Heart left ventricle (tissue), 16 donors: ENCODE data around the gene ISOC2. TPM values are rescaled to one million over a fixed set of nuclear protein-coding genes. Genes with fewer than 3 reads are reported as not detected.

ENCODE experiments used
- ATAC-seq, 4 donors: fragments of 200-7000 bp; cut with Tn5 transposase; one replicate each; pipeline ENCODE4 v1.9.1; 2020 to 2022; ENCODE audit warnings: moderate library complexity in 4 of 4, mild to moderate bottlenecking in 3 of 4, moderate number of reproducible peaks in 1 of 4
- DNase-seq, 5 donors: peaks; one replicate each; pipeline ENCODE4 v3.0.0-alpha.2; 2020
- H3K27ac ChIP-seq, 12 donors: fragments of 200-600 bp; sonication (generic) in 4 of 12; one replicate each; pipeline versions ENCODE4 v1.5.0 to v1.8.0; 2016 to 2022; ENCODE audit warnings: mild to moderate bottlenecking in 2 of 12
- H3K27me3 ChIP-seq, 9 donors: fragments of 200-600 bp; sonication (generic) in 2 of 9; one replicate each; pipeline versions ENCODE4 v1.5.1 to v1.8.0; 2016 to 2022; ENCODE audit warnings: mild to moderate bottlenecking in 3 of 9
- H3K36me3 ChIP-seq, 9 donors: fragments of 200-600 bp; sonication (generic) in 2 of 9; one replicate each; pipeline versions ENCODE4 v1.5.0 to v1.8.0; 2018 to 2022; ENCODE audit warnings: mild to moderate bottlenecking in 2 of 9
- H3K4me1 ChIP-seq, 12 donors: fragments of 200-600 bp; sonication (generic) in 4 of 12; one replicate each; pipeline versions ENCODE4 v1.5.0 to v1.8.0; 2016 to 2022; ENCODE audit warnings: mild to moderate bottlenecking in 3 of 12
- H3K4me3 ChIP-seq, 12 donors: fragments of 200-600 bp; sonication (generic) in 4 of 12; one replicate each; pipeline versions ENCODE4 v1.5.0 to v1.8.0; 2017 to 2022; ENCODE audit warnings: mild to moderate bottlenecking in 9 of 12, moderate library complexity in 4 of 12
- H3K9me3 ChIP-seq, 12 donors: fragments of 200-600 bp; sonication (generic) in 4 of 12; one replicate each; pipeline versions ENCODE4 v1.5.0 to v1.8.0; 2016 to 2022; ENCODE audit warnings: mild to moderate bottlenecking in 1 of 12
- CTCF ChIP-seq, 12 donors: fragments of 200-600 bp; sonication (generic) in 4 of 12; IDR thresholded peaks; one replicate each; pipeline versions ENCODE4 v1.5.0 to v1.8.0; 2018 to 2022; ENCODE audit warnings: antibody characterized with exemption in 12 of 12, mild to moderate bottlenecking in 5 of 12
- POLR2A ChIP-seq, 2 donors: fragments of 450-650 bp; IDR thresholded peaks; one replicate each; pipeline ENCODE4 v1.6.1; 2017; ENCODE audit warnings: antibody characterized with exemption in 2 of 2, mild to moderate bottlenecking in 2 of 2, moderate library complexity in 2 of 2
- WGBS, 4 donors: extraction: QIAGEN DNeasy Blood & Tissue Kit in 2 of 4; methylation state at CpG; one replicate each; pipeline versions ENCODE4 v1.1.5 to v1.1.7; 2013 to 2018; 5-methylcytosine and 5-hydroxymethylcytosine counted together
- intact Hi-C, 10 donors: fragments of 100-400 bp; cut with DNase I; formaldehyde crosslinking; loops; one replicate each; pipeline versions ENCODE4 v1.11.1 to v1.14.2; 2022
- polyA plus RNA-seq, 2 donors: library from polyadenylated mRNA; stranded (reverse); fragments of 200-250 nt; gene quantifications; one replicate each; pipeline ENCODE4 v1.2.3, GENCODE V29; 2013
- total RNA-seq, 9 donors: library from RNA; depleted of rRNA in 2 of 9; stranded (reverse); fragments of >200 nt in 2 of 9; fragmentation: NEBNext Ultra II Directional in 3 of 9; extraction: Animal tissue kit (Norgen Biotek cat#: 25700) in 3 of 9; gene quantifications; one replicate each; pipeline versions ENCODE4 v1.1.0 to v1.2.4, GENCODE V29; 2016 to 2023
- donor health status: ischemic (EF 13 %, LVEDD 7.1; RV severe dilation, severe dysfunction).
- donor health status: healthy with polysubstance abuse.
- donor health status: DM: no; HTN: yes; CAD: no.
- donor health status: DM: no; HTN: no; CAD: no.
- donor health status: ischemic (EF 25% LVEDD 6.9; RV normal size, moderate dysfunction).
- donor health status: ischemic (EF 25% LVEDD 5.7; RV mildly dilated, moderate dysfunction).
- donor health status: healthy.
- donor health status: DM: yes; HTN: yes; CAD: no.
- donor health status: ischemic (EF 35%, LVEDD 5.7; RV mildly dilated, moderate dysfunction).
- donor health status: nonischemic (EF 11% LVEDD 7.7; RV severe dilation, severe dysfunction).
- donor health status: DM: yes; HTN: yes; CAD: no.
- donor health status: PGD.
- donor health status: ischemic (EF 29% LVEDD 5.4; RV normal size, mild dysfunction).
- donor health status: nonischemic (EF 23%, LVEDD 6.1; RV moderate dilation, normal function).

Gene ISOC2
- total and polyA plus RNA-seq, 11 donors, result 36.9 to 102 (median 51.1) TPM

GRCh38 chr19:55479451-55480230, 18.2 kb upstream of the ISOC2 start:
- peak overlapping the region in 3 of 12 donors; percentile 11 to 21 (median 14) for H3K27ac ChIP-seq
- H3K4me3 ChIP-seq, result no peak overlapping the region
- H3K4me1 ChIP-seq, result peaks cover 7 to 48% (median 29%) of the 10 kb centered on the region in 12 donors
- no peaks in the 10 kb centered on the region for H3K9me3 ChIP-seq
- intact Hi-C loops, result loop anchor here in 1 of 10 donors (5.0 kb wide), 1 partner anchor 153 kb away; no protein-coding TSS in a partner anchor
- 69 to 76% (median 72%) methylated on average over 14 to 15 of the region's 15 CpGs for WGBS, 4 donors
- H3K36me3 ChIP-seq, result peaks cover 0 to 23% (median 10%) of the 10 kb centered on the region in 9 donors
- H3K27me3 ChIP-seq, result peaks cover 0 to under 1% (median 0%) of the 10 kb centered on the region in 9 donors
- ATAC-seq (no peak), DNase-seq (peak in 1 of 5 donors; percentile 10)
- TF ChIP-seq POLR2A (IDR thresholded peaks at IDR 0.05), result no peak
- TF ChIP-seq CTCF (IDR thresholded peaks at IDR 0.05), result no peak

- peaks cover 0 to 23% (median 10%) of the 10 kb centered on the region in 9 donors for H3K36me3 ChIP-seq
- no peak for ATAC-seq
- peaks cover 1 to 42% (median 23%) of the 10 kb centered on the region in 12 donors for H3K4me1 ChIP-seq
- intact Hi-C loops, result loop anchor here in 1 of 10 donors (5.0 kb wide), 1 partner anchor 153 kb away; no protein-coding TSS in a partner anchor
- no peak overlapping the region for H3K4me3 ChIP-seq
- WGBS, 4 donors, result 77 to 84% (median 81%) methylated on average over 17 of the region's 17 CpGs
- peak overlapping the region in 1 of 12 donors; percentile 11 for H3K27ac ChIP-seq
- TF ChIP-seq POLR2A (IDR thresholded peaks at IDR 0.05) (no peak), CTCF (IDR thresholded peaks at IDR 0.05) (no peak)
- no peaks in the 10 kb centered on the region for H3K9me3 ChIP-seq
- H3K27me3 ChIP-seq, result no peaks in the 10 kb centered on the region
- DNase-seq, result peak in 1 of 5 donors; percentile 24
Measured at GRCh38 chr19:55479045-55479444, 17.6 kb upstream of the ISOC2 start.

DNA sequence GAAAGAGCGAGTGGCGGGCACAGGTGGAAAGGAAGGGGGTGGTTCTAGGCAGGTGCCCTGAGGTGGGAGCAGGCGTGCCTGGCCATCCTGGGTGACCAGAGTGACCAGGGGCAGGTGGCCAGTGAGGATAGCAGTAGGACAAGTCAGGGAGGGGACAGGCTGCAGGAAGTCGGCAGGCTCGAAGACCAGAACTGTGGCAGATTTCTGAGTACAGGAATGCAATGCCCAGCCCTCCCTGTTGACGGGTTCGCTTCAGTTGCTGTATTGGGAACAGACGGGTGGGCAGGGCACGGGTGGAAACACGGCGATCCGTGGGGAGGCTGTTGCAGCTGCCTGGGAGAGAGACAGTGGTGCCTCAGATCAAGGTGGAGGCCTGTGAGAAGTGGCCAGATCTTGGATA, 16.9 kb upstream of the ISOC2 start:
- WGBS, 4 donors, result 83 to 86% (median 84%) methylated on average over 12 of the region's 12 CpGs
- no peak overlapping the region for H3K27ac ChIP-seq
- no peak for TF ChIP-seq CTCF (IDR thresholded peaks at IDR 0.05)
- no peak for TF ChIP-seq POLR2A (IDR thresholded peaks at IDR 0.05)
- H3K36me3 ChIP-seq, result peaks cover 0 to 23% (median 10%) of the 10 kb centered on the region in 9 donors
- no peak overlapping the region for H3K4me3 ChIP-seq
- no peaks in the 10 kb centered on the region for H3K27me3 ChIP-seq
- intact Hi-C loops, result loop anchor here in 1 of 10 donors (5.0 kb wide), 1 partner anchor 154 kb away; no protein-coding TSS in a partner anchor
- peaks cover 0 to 36% (median 19%) of the 10 kb centered on the region in 12 donors for H3K4me1 ChIP-seq
- peak in 1 of 5 donors; percentile 25 for DNase-seq
- ATAC-seq, result no peak
- H3K9me3 ChIP-seq, result no peaks in the 10 kb centered on the region

DNA sequence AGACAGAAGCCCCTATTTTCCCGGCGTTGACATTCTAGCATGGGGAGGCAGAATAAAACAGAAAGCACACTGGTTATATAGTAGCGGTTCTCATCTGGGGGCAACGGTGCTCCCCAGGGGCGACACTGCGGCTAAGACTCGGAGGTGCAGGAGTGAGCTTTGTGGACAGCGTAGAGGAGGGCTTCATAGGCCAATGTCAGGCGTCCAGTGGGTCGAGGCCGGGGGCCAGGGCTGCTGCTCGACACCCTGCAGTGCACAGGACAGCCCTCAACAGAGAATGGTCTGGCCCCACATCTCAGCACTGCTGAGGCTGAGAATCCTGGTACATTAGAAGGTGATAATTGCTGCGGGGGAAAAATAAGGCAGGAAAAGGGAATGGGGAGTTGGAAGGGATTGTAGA, 16.5 kb upstream of the ISOC2 start:
- H3K9me3 ChIP-seq, result no peaks in the 10 kb centered on the region
- H3K27ac ChIP-seq, result no peak overlapping the region
- peaks cover 0 to 19% (median 8%) of the 10 kb centered on the region in 9 donors for H3K36me3 ChIP-seq
- TF ChIP-seq CTCF (IDR thresholded peaks at IDR 0.05) (no peak), POLR2A (IDR thresholded peaks at IDR 0.05) (no peak)
- peaks cover 0 to 31% (median 19%) of the 10 kb centered on the region in 12 donors for H3K4me1 ChIP-seq
- WGBS, 4 donors, result 82 to 85% (median 84%) methylated on average over 13 of the region's 13 CpGs
- no peaks in the 10 kb centered on the region for H3K27me3 ChIP-seq
- DNase-seq, result no peak
- intact Hi-C loops, result loop anchor here in 2 of 10 donors (2.0 to 5.0 kb wide), 2 partner anchors 25 to 154 kb away; no protein-coding TSS in a partner anchor
- ATAC-seq, result no peak
- peak overlapping the region in 8 of 12 donors; percentile 58 to 81 (median 68) for H3K4me3 ChIP-seq
